NCI-H446 treated with DMSO at 0.1 percent for 48 hours (cell line): ENCODE data around the gene PPM1N.

Experiments
- DNase-seq: peaks from one replicate; lab custom pipeline; 2025; lab: John Stamatoyannopoulos, UW

PPM1N gene

DNA sequence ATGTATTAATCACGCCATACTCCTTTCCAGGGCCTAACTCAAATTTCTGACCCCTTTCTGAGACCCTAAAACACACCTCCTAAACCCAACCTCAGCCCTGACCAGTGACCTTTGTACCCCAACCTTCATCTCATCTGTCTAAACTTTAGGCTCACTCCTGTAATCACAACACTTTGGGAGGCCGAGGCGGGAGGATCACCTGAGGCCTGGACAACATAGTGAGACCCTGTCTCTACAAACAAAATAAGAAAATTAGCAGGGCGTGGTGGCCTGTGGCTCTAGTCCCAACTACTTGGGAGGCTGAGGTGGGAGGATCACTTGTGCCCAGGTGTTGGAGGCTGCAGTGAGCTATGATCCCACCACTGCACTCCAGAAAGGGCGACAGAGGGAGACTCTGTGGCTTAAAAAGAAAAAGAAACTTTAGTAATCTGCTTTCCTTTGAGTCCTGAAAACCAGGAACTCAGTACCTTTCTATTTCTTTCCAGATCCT is 6.1 kb upstream of the PPM1N start:
- DNase-seq, result no peak

DNA sequence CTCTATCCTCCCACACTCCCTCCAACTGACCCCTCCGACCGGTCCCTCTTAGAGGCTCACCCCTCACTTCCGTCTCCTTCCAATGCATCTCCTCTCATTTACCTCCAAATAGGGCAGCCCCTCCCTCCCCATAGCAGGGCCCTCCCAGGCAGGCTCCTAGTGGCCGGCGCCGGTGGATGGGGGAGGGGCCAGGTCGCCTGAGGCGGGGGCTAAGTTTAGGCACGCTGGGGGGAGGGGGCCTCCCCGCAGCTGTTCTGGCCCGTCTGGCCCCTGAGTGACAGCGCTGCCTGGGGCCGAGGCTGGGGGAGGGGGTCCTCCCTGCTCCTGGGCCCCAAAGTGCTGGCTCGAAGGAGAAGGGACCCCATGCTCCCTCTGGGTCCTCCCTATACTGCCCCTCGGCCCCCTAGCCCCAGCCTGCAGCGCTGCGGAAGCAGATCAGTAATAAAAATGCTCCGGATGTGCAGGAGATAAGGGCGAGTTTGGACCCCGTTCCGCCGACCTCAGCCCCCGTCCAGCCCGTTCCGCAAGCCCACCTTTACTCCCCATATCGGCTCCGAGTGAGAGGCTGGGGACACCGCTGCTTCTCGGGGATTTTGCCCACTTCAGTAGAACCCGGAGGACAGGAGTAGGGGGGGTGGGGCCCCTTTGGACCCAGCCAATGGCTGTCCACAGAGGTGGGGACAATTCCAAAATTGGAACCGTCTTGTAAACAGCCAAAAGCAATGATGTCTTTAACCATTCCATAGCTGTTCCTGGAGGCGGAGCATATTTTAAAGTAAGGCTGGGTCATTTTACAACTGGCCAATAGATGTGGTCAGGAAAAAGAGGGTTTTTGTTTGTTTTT is 5.4 kb upstream of the PPM1N start:
- no peak for DNase-seq

DNA sequence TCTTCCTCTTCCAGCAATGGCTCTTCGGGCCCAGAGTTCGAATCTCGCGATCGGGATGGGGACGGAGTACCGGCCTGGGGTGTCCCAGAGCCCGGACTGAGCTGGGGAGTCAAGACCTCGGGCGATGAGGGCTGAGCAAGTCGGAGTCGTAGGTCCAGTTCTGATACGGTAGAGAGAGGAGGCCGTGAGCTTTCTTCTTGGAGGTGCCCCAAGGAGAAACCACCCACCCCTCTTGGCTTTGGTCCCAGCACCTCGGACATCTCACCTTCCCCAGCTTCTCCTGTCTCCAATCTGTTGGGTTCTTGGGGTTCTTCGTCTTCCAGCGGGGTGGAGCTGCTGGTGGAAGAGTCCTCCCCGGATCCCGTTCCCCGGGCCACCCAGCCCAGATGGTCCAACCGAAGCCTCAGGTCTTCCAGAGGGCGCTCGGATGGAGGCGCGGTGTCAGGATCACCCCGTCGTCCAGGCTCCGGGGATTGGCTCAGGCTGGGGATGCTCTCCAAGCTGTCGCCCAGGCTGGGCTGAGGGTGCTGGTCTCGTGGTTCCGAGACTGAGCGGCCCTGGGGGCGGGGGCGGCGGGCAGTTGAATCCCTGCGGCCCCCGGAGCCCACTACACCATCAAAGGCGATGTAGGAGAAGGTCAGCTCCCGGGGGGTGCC is 3.9 kb upstream of the PPM1N start:
- no peak for DNase-seq

DNA sequence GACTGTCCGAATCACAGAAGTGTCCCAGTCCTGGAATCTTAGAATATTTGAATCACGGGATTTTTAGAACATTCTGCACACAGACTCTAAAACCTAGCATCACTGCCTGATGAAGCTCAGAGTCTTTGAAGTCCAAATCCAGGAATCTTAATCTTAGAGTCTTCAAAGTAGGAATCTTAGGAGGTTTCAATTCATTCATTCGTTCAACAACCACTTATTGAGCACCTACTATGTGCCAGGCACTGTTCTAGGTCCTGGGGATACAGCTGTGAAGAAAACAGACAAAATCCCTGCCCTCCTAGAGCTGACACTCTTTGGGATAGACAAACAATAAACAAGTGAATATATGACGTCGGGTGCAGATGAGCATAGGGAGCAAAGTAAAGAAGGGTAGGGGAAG is 3.1 kb upstream of the PPM1N start:
- DNase-seq, result no peak

DNA sequence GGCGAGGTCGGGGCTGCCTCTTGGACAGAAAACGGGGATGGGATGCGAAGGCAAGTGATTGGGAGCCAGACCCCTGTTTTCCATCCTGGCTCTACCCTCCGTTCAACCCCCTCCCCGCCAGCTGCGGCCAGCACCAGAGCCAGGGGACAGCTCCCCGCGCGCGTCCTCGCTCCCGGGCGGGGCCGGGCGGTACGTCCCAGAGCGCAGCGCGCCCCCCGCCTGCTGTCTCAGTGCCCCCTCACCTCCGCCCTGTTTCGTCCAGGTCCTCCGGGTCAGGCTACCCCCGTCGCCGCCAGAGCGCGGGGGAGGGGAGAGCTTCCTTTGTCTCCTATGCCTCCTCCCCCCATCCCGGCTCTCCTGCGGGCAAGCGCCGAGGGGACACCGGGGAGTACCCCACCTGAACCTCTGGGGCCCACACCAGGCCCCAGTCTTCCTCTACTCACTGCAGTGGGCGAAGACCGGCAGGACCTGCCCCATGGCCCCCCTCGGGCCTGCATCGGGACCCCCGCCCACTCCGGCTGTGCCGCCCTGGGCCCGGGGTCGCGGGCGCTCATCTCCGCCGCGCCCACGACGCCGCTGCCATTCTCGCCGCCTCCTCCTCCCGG is 1.8 kb upstream of the PPM1N start:
- DNase-seq, result no peak

DNA sequence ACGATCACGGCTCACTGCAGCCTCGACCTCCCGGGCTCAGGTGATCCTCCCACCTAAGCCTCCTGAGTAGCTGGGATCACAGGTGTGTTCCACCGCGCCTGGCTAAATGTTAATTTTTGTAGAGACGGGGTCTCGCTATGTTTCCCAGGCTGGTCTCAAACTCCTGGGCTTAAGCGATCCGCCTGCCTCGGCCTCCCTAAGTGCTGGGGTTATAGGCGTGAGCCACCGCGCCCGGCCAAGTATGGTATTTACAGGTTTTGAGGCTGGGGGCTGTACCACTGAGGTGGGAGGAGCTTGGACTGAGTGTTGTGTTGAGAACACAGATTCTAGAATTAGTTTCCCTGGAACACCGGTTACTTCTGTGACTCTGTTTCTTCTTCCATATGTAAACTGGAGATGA is 452 bp upstream of the PPM1N start:
- no peak for DNase-seq

DNA sequence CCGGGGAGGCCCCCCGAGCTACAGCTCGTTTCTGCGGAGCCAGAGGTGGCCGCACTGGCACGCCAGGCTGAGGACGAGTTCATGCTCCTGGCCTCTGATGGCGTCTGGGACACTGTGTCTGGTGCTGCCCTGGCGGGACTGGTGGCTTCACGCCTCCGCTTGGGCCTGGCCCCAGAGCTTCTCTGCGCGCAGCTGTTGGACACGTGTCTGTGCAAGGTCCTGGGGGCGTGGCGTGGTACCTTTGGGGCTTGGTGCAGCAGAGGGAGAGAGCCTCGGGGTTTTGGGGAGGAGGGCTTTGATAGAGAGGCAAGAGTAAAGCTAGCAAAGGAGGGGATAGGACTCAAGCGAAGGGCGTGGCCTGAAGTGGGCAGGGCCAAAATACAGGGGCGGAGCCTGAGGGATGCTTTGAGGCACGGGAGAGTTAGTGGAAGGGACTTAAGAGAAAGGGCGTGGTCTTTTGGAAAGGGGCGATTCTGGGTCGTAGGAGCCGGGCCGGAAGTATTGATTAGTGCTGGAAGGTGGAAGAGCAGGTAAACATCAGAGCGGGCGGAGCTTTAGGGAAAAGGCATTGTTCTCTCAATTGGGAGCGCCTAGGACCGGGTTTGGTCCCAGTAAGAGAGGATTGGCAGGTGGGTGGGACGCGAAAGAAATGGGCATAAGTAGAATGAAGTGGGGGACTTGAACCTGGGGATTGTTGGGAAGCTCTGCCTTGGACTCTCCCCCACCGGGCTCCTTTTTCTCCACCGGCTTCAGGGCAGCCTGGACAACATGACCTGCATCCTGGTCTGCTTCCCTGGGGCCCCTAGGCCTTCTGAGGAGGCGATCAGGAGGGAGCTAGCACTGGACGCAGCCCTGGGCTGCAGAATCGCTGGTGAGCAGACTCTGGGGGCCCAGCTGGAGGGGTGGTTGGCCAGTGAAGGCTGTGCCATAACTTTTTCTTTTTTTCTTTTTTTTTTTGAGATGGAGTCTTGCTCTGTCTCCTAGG is 1.2 kb downstream of the PPM1N start:
- DNase-seq, result no peak

DNA sequence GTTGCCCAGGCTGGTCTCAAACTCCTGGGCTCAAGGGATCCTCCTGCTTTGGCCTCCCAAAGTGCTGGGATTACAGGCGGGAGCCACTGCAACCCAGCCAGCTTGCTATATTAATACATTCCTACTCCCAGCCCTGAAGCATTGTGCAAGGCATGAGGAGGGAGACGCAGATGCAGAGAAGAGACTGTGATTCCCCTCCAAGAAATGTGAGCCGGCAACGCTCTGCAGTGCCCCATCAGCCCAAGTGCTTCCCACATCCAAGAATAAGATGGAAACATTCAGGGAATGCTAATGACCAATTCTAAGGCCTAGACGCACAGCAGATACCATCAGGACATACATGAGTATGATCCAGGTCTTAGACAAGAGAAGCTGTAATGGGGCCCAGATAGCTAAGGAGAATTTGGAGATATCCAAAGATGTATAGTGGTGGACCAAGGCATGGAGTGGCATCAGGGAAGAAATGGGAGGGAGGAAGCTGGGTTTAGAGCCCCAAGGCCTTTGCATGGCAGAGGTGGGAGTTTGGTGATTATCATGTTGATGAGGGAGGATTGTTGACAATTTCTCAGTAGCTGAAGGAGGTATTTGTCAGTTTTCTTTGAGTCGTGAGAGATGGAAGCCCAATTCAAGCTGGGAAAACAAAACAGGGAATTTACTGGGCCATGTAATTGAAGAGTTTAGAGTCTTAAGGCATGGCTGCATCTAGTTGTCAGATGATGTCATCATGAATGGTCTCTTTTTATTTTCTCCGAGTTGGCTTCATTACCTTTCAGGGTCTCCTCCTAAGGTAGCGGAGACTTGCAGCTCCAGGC is 2.9 kb downstream of the PPM1N start:
- no peak for DNase-seq

DNA sequence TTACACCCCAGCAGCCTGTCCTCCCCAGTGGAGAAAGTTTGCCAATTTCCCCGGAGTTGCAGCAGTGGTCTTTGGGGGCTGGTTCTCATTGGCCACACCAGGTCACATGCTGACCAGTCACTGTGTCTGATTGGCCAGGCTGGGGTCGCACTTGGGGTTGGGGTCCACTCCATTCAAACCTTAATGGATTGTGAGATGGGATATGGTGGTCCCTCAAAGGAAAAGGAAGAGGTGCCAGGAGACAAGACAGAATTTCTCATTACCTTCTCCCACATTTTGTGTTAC is 3.4 kb downstream of the PPM1N start:
- DNase-seq, result no peak

DNA sequence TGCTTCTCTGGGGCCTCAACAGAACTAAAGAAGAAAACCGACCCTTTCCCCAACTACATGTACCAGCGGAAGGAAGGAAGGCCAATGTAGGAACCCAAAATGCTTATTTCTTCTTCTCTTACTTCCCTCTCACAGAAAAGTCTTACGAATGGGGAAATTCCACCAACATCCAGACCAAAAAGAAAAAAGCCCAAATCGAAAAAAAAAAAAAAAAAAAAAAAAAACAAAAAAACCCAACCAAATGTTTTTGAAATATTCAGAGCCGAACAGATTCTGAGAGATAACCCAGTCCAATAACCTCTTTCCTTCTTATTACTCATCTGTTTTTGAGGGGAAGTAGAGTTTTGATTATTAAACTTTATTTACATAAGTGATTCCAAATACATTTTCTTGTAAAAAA is 3.9 kb downstream of the PPM1N start:
- no peak for DNase-seq

DNA sequence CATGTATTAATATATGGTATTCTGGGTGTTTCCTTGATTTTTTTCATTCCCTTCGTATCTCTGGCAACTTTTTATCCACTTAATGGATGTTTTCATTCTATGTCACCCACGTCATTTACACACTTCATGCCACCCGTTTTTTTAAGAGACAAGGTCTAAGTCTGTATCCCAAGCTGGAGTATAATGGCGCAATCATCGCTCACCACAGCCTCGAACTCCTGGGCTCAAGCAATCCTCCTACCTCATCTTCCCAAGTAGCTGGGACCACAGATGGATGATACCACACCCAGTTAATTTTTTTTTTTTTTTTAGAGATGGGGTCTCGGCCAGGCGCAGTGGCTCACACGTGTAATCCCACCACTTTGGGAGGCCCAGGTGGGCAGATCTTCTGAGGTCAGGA is 5.7 kb downstream of the PPM1N start:
- DNase-seq, result no peak

DNA sequence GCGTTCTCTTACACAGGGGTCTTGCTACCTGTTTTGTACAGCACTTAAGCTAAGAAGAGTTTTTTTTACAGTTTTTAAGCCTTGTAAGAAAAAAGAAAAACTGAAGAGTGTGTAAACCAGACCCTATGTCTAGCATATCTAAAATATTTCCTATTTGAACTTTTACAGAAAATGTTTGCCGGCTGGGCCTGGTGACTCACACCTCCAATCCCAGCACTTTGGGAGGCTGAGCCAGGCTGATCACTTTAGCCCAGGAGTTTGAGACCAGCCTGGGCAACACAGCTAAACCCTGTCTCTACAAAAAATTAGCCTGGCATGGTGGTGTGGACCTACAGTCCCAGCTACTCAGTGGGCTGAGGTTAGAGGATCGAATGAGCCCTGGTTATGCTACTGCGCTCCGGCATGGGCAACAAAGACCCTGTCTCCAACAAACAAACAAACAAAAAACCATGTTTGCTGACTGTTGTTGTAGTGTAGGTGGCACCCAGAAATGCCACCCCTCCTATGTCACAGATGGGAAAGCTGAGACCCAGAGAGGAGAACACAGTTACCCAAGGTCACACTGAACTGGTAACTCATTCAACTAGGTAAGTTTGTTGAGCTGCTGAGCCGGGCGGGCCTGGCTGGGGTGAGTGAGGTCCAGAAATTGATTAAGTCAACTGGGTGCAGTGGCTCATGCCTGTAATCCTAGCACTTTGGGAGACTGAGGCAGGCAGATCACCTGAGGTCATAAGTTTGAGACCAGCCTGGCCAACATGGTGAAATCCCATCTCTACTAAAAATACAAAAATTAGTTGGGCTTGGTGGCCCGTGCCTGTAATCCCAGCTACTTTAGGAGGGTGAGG is 7.1 kb downstream of the PPM1N start:
- no peak for DNase-seq

DNA sequence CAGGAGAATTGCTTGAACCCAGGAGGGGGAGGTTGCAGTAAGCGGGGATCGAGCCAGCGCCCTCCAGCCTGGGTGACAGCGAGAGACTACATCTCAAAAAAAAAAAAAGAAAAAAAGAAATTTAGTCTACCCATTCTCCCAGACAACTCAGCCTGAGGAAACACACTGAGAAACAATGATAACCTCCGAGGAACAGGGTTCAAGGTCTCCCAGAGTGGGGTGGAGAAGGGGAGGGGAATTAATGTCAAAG is 7.7 kb downstream of the PPM1N start:
- DNase-seq, result no peak

DNA sequence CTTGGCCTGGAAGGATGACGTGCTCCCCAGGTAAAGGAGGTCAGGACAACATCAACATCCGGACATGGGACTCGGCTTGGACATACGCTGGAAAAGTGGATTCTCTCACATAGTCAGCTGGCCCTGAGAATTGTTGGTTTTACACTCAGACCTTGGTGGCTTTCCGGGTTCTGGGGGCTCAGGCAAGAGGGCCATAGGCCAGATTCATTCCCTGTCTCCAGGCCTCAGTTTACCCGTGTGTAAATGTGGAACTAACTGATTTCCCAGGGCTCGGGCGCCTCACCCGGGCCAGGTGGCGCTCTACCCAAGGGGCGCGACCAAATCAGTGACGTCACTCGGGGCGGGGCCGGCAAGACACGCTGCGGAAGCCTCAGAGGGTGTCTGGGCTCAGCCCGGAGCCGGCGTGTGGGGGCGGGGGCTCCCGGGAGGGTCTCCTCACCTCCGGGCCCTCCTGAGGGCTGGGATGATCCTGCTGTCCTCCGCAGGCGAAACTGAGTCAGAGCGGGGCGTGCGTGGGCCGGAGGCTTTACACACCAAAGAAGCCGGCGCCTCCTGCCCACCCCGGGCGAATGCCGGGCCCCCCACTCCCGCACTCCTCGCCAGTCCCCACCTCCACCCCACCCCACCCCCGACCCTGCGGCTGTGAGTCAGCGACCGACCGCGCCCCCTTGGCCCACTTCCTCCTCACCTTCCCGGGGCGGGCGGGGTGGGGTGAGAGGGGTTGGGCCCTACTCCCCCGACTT is 8.2 kb downstream of the PPM1N start:
- DNase-seq, result peak; percentile 85

DNA sequence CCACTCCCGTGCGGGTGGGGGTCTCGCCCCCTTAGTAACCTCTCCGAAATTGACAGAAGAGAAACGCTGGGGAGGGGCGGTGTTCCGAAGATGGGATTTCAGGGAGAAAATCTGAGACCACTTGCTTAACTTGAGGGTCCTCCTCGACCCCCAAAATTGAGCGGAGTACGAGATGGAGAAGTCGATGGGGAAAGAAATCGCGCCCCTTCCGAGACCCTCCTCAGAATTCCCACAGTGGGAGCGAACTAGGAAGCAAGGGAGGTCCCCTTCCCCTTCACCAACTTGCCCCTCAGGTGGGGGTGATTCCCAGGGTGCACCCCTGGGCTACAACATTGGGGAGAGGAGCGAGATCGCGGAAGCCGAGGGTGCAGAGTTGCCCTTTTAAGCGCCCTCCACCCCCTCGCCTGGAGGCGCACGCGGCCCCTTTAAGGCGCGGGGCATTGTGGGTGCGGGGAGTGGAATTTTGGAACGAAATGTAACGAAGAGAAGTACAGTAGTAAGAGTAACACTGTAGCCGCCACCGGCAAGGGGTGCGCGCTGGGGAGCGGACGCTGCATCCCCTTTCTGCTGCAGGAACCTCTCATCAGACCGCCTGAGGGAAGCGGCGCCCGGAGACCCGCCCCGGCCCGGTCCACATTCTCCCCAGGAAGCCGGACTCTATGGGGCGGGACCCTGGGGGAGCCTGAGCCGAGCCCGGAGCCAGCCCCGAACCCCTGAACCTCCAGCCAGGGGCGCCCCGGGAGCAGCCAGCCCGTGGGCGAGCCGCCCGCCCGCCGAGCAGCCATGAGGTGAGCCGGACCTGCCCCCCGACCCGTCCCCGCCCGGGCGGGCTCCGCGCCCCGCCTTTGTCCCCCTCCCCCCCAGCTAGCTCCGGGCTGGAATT is 9.0 kb downstream of the PPM1N start, which contains the start of gene VASP:
VASP (plus strand) TSS at position 491 of the 883 bp plus-strand sequence; CDS start at position 784, 293 bp downstream.
- DNase-seq, result peak; percentile 67

DNA sequence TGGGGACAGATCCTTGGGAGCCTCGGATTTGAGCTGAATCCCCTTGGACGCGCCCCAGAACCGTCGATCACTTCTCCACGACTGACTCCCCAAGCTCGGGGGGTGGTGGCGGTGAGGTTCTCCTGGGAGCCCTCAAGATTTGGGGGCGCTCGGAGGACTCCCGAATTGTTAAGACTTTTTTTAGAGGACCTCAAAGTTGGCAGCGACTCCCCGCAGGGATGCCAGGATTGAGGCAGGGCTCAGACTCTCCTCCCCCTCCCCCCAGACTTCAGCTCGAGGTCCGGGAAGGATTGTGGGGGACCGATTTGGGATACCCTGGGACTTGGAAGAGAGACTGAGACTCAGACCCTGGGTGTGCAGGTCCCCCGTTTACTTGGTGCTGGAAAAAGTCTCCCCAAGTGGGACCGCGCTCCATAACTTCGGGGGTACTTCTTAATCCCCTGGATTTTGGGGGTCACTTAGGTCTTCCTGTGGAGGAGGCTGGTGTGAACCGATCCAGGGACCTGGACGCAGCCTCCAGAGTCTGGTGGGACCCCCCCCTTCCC is 9.7 kb downstream of the PPM1N start:
- DNase-seq, result no peak

DNA sequence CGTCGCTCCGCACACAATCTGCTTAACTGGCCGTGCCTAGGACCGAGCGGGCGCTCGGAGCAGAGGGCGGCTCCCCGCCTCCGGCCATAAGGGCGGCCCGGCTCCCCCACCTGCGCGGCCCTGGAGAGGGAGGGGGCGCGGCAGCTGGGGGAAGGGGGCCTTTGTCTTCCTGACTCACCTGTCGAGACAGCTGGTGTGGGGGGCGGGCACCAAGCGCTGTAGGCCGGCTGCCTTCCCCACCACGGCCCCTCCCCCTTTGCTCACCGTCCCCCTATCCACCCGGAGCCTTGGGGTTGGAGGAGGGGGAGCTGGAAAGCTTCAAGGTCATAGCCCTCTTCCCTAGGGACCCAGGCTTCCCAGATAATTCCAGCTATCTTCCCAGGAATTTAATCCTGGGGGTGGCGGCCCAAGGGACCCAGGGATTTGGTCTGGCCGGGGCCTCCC is 10.2 kb downstream of the PPM1N start:
- DNase-seq, result no peak
